GM12878 (cell line): ENCODE measurements around the gene LANCL1. TPM values are rescaled to one million over a fixed set of nuclear protein-coding genes. Genes with fewer than 3 reads are reported as not detected.

ENCODE experiments used
- ATAC-seq: fragments of 200-7000 bp; cut with Tn5 transposase; 3 replicates; pipeline ENCODE4 v1.9.1; 2020; ENCODE audit warnings: mild to moderate bottlenecking, moderate library complexity
- BruUV-seq: library from RNA; stranded (reverse); fragments of 400-500 nt; replicated peaks from 2 replicates; lab custom pipeline; 2021; lab: Mats Ljungman, UMichigan
- CTCF ChIA-PET: fragments of 300-600 bp; sonication (Branson Sonifier 250); formaldehyde crosslinking; extraction: SDS; loops from one replicate; lab custom pipeline; 2021; ENCODE audit warnings: inconsistent platforms; lab: Yijun Ruan, JAX
- POLR2A ChIA-PET: fragments of 350-600 bp; formaldehyde crosslinking; extraction: SDS; loops from one replicate; lab custom pipeline; 2021; ENCODE audit warnings: inconsistent platforms; lab: Charles Lee
- RAD21 ChIA-PET: fragments of 300-600 bp; sonication (Branson Sonifier 250); formaldehyde crosslinking; loops from one replicate; lab custom pipeline; 2023; ENCODE audit warnings: antibody characterized with exemption; ENCODE audit not compliant: unreplicated experiment; lab: Charles Lee
- SMC1A ChIA-PET: fragments of 300-600 bp; sonication (Branson Sonifier 250); formaldehyde crosslinking; loops from one replicate; lab custom pipeline; 2023; ENCODE audit not compliant: unreplicated experiment, uncharacterized antibody; lab: Charles Lee
- DNase-seq: peaks from one replicate; pipeline ENCODE4 v3.0.0-alpha.2; 2011; ENCODE audit warnings: low read depth, low spot score
- FAIRE-seq: peaks from 3 replicates; lab custom pipeline; 2011; peaks lifted over from hg19 to GRCh38; lab: Jason Lieb, UNC
- H2AFZ ChIP-seq: 2 replicates; pipeline ENCODE4 v1.6.0; 2011; ENCODE audit warnings: low read depth, low read length, control low read depth; ENCODE audit not compliant: control insufficient read depth
- H3K27ac ChIP-seq: 2 replicates; pipeline ENCODE4 v1.5.1; 2011; ENCODE audit warnings: control low read depth; ENCODE audit not compliant: control insufficient read depth, insufficient read depth
- H3K27me3 ChIP-seq, 2 experiments: replicated peaks in 1 of 2; 2 replicates each; pipeline versions ENCODE4 v1.6.0 to v1.6.1; 2011; ENCODE audit warnings: low read length in 1 of 2; ENCODE audit not compliant: control insufficient read depth in 2 of 2, insufficient read depth in 2 of 2
- H3K36me3 ChIP-seq, 2 experiments: 2 replicates each; pipeline ENCODE4 v1.5.1; 2011; ENCODE audit warnings: low read length in 1 of 2; ENCODE audit not compliant: control insufficient read depth in 2 of 2, insufficient read depth in 2 of 2
- H3K4me1 ChIP-seq: 2 replicates; pipeline ENCODE4 v1.6.1; 2011; ENCODE audit warnings: mild to moderate bottlenecking, low read length, moderate library complexity, mixed read lengths; ENCODE audit not compliant: control insufficient read depth, insufficient read depth
- H3K4me2 ChIP-seq: 2 replicates; pipeline ENCODE4 v1.6.0; 2011; ENCODE audit warnings: control low read depth; ENCODE audit not compliant: control insufficient read depth, insufficient read depth
- H3K4me3 ChIP-seq: fragments of 200-600 bp; sonication (generic); 2 replicates; pipeline ENCODE4 v1.5.1; 2016
- H3K79me2 ChIP-seq: 2 replicates; pipeline ENCODE4 v1.6.0; 2011; ENCODE audit warnings: low read length; ENCODE audit not compliant: control insufficient read depth, insufficient read depth
- H3K9ac ChIP-seq: 2 replicates; pipeline ENCODE4 v1.8.0; 2011; ENCODE audit warnings: low read length, control low read depth, mixed read lengths; ENCODE audit not compliant: control insufficient read depth, insufficient read depth
- H3K9me3 ChIP-seq: replicated peaks from 3 replicates; pipeline ENCODE4 v1.5.1; 2011; ENCODE audit warnings: mild to moderate bottlenecking, low read length; ENCODE audit not compliant: control insufficient read depth, insufficient read depth
- H4K20me1 ChIP-seq: 2 replicates; pipeline ENCODE4 v1.6.0; 2011; ENCODE audit not compliant: control insufficient read depth, insufficient read depth
- HSF1 ChIP-seq: fragments of 150-350 bp; IDR thresholded peaks from 2 replicates; pipeline ENCODE4 v1.6.1; 2014; ENCODE audit warnings: mild to moderate bottlenecking, low read depth, low read length
- JUNB ChIP-seq: IDR thresholded peaks from 2 replicates; pipeline ENCODE4 v1.6.1; 2016; ENCODE audit warnings: antibody characterized with exemption, mild to moderate bottlenecking
- NFYA ChIP-seq: IDR thresholded peaks from 2 replicates; pipeline ENCODE4 v1.6.1; 2011; ENCODE audit warnings: low read depth, mild to moderate bottlenecking, low read length, improper control_type of control experiment, borderline replicate concordance
- SKIL ChIP-seq: fragments of 450-650 bp; IDR thresholded peaks from 2 replicates; pipeline ENCODE4 v1.6.1; 2017; ENCODE audit warnings: mild to moderate bottlenecking, low read depth, inconsistent platforms; ENCODE audit not compliant: poor library complexity, severe bottlenecking
- SMAD1 ChIP-seq: fragments of 450-650 bp; IDR thresholded peaks from 2 replicates; pipeline ENCODE4 v1.6.1; 2018; ENCODE audit warnings: mild to moderate bottlenecking, low read depth; ENCODE audit not compliant: partially characterized antibody
- YBX1 ChIP-seq: fragments of 450-650 bp; IDR thresholded peaks from 2 replicates; pipeline ENCODE4 v1.6.1; 2016; ENCODE audit warnings: antibody characterized with exemption
- WGBS: methylation state at CpG from one replicate; pipeline ENCODE4 v1.1.6; 2016; ENCODE audit warnings: low lambda C conversion rate; ENCODE audit not compliant: insufficient replicate concordance, insufficient coverage; ENCODE audit errors: missing lambda C conversion rate; 5-methylcytosine and 5-hydroxymethylcytosine counted together
- in situ Hi-C: fragments of 300-500 bp; cut with MboI; formaldehyde crosslinking; loops from 9 replicates; pipeline ENCODE4 v1.14.3; 2018; ENCODE audit warnings: mixed read lengths
- intact Hi-C: fragments of 100-400 bp; cut with micrococcal nuclease; formaldehyde crosslinking; loops from one replicate; pipeline ENCODE4 v1.14.2; 2022; ENCODE audit not compliant: unreplicated experiment
- polyA plus RNA-seq, 11 experiments: library from polyadenylated mRNA; depleted of rRNA in 4 of 11; unstranded in 6 of 11; stranded (reverse) in 5 of 11; fragments of >200 nt; fragmentation: Nextera tagmentation in 4 of 11; fragmentation: Illumina TruSeq in 1 of 11; extraction: Ambion mirVana in 4 of 11; extraction: Trizol in 1 of 11; gene quantifications; 1 replicate in 1 of 11; 2 replicates in 10 of 11; pipeline versions ENCODE4 v1.2.1 to v1.2.3, GENCODE V29; 2011 to 2016; ENCODE audit warnings: inconsistent platforms in 2 of 11, missing spikeins in 2 of 11, low read depth in 1 of 11
- total RNA-seq, 4 experiments: library from RNA; depleted of rRNA in 3 of 4; stranded (reverse); fragments of >200 nt in 3 of 4; fragmentation: Illumina TruSeq in 1 of 4; extraction: Trizol in 1 of 4; gene quantifications; 2 replicates each; pipeline versions ENCODE4 v1.2.1 to v1.2.3, GENCODE V29; 2013 to 2021

LANCL1 gene
- total and polyA plus RNA-seq, 10 of the 15 experiments (the other 5 are each of a cell fraction or from before 2014, with no cell fraction given) = 13.6 to 79.1 (median 26.9) TPM

GRCh38 chr2:210458395-210458794 is 18.2 kb downstream of the LANCL1 start:
- Histone ChIP-seq H3K27me3 (no peaks in the 10 kb centered on the region), H3K36me3 (peaks cover 0 to 15% of the 10 kb centered on the region in 2 experiments; a peak in 3 of 4 replicates), H3K4me2 (no peak overlapping the region), H4K20me1 (no peaks in the 10 kb centered on the region), H3K9ac (no peak overlapping the region), H3K79me2 (no peaks in the 10 kb centered on the region), H3K4me1 (peaks cover 14% of the 10 kb centered on the region), H3K9me3 (no peaks in the 10 kb centered on the region), H3K4me3 (no peak overlapping the region), H3K27ac (no peak overlapping the region), H2AFZ (no peak overlapping the region)
- no peak for TF ChIP-seq YBX1
- no peak for TF ChIP-seq NFYA
- TF ChIP-seq SKIL = no peak
- TF ChIP-seq HSF1 = no peak
- no peak for TF ChIP-seq JUNB
- no peak for TF ChIP-seq SMAD1
- ATAC-seq = no peak
- no peak for FAIRE-seq
- in situ Hi-C loops = no loop called here
- ChIA-PET POLR2A (interaction anchor here (1.6 kb wide), 1 partner anchor 18 kb away, joined by 4 read pairs; the partner anchor contains the start of gene LANCL1), RAD21 (interaction anchor here (1.4 kb wide), 1 partner anchor 19 kb away, joined by 4 read pairs; no protein-coding TSS in a partner anchor), SMC1A (interaction anchor here (1.0 kb wide), 1 partner anchor 14 kb away, joined by 4 read pairs; no protein-coding TSS in a partner anchor), CTCF (interaction anchor here (1.9 kb wide), 1 partner anchor 45 kb away, joined by 9 read pairs; no protein-coding TSS in a partner anchor)
- BruUV-seq = no TSS peak
- intact Hi-C loops = no loop called here
- WGBS = 98% methylated on average over 4 of the region's 4 CpGs
- no peak for DNase-seq
